HEK293 (cell line): Measurements from ENCODE around the gene FALEC.

Experiments used
- ELK4 ChIP-seq: IDR thresholded peaks from 2 replicates; pipeline ENCODE4 v1.6.1; 2011; ENCODE audit warnings: mild to moderate bottlenecking, low read depth, low read length, borderline replicate concordance
- GLIS2 ChIP-seq: fragments of 450-650 bp; formaldehyde crosslinking; IDR thresholded peaks from 2 replicates; pipeline ENCODE4 v1.5.1; 2016; ENCODE audit warnings: missing biosample characterization, missing genetic modification characterization
- KLF10 ChIP-seq: fragments of 450-650 bp; IDR thresholded peaks from 2 replicates; pipeline ENCODE4 v1.5.1; 2018; ENCODE audit warnings: missing biosample characterization, mild to moderate bottlenecking, missing genetic modification characterization
- KLF9 ChIP-seq: fragments of 450-650 bp; formaldehyde crosslinking; IDR thresholded peaks from 2 replicates; pipeline ENCODE4 v1.5.1; 2016; ENCODE audit warnings: missing biosample characterization, missing genetic modification characterization, low read depth
- OSR2 ChIP-seq: fragments of 450-650 bp; formaldehyde crosslinking; IDR thresholded peaks from 2 replicates; pipeline ENCODE4 v1.5.1; 2016; ENCODE audit warnings: missing biosample characterization, missing genetic modification characterization
- PRDM1 ChIP-seq: fragments of 450-650 bp; formaldehyde crosslinking; IDR thresholded peaks from 2 replicates; pipeline ENCODE4; 2016; ENCODE audit warnings: missing biosample characterization, missing genetic modification characterization
- REPIN1 ChIP-seq: fragments of 450-650 bp; formaldehyde crosslinking; IDR thresholded peaks from 2 replicates; pipeline ENCODE4 v1.5.1; 2017; ENCODE audit warnings: missing biosample characterization, missing genetic modification characterization, low read depth
- REST ChIP-seq: fragments of 450-650 bp; formaldehyde crosslinking; IDR thresholded peaks from 2 replicates; pipeline ENCODE4 v1.5.1; 2016; ENCODE audit warnings: missing biosample characterization, missing genetic modification characterization
- SALL2 ChIP-seq: fragments of 450-650 bp; formaldehyde crosslinking; IDR thresholded peaks from 2 replicates; pipeline ENCODE4 v1.5.0; 2017; ENCODE audit warnings: missing biosample characterization, mild to moderate bottlenecking, missing genetic modification characterization, borderline replicate concordance
- SCRT1 ChIP-seq: fragments of 450-650 bp; formaldehyde crosslinking; IDR thresholded peaks from 2 replicates; pipeline ENCODE4 v1.5.1; 2016; ENCODE audit warnings: missing biosample characterization, missing genetic modification characterization, borderline replicate concordance
- SCRT2 ChIP-seq: fragments of 450-650 bp; formaldehyde crosslinking; IDR thresholded peaks from 2 replicates; pipeline ENCODE4 v1.5.1; 2016; ENCODE audit warnings: missing biosample characterization, missing genetic modification characterization
- ZBTB17 ChIP-seq: fragments of 450-650 bp; formaldehyde crosslinking; IDR thresholded peaks from 2 replicates; pipeline ENCODE4 v1.5.1; 2016; ENCODE audit warnings: missing biosample characterization, missing genetic modification characterization
- ZBTB7A ChIP-seq: fragments of 450-650 bp; formaldehyde crosslinking; IDR thresholded peaks from 2 replicates; pipeline ENCODE4 v1.5.1; 2016; ENCODE audit warnings: low read depth, missing biosample characterization, missing genetic modification characterization
- ZNF114 ChIP-seq: fragments of 450-650 bp; formaldehyde crosslinking; IDR thresholded peaks from 2 replicates; pipeline ENCODE4 v1.5.0; 2017; ENCODE audit warnings: missing biosample characterization, missing genetic modification characterization
- ZNF155 ChIP-seq: fragments of 450-650 bp; formaldehyde crosslinking; IDR thresholded peaks from 2 replicates; pipeline ENCODE4 v1.5.1; 2016; ENCODE audit warnings: missing biosample characterization, missing genetic modification characterization
- ZNF174 ChIP-seq: fragments of 450-650 bp; formaldehyde crosslinking; IDR thresholded peaks from 2 replicates; pipeline ENCODE4 v1.5.0; 2017; ENCODE audit warnings: missing biosample characterization, mild to moderate bottlenecking, missing genetic modification characterization
- ZNF274 ChIP-seq, 2 experiments: fragments of 200-500 bp in 1 of 2; fragments of 450-650 bp in 1 of 2; sonication (Bioruptor generic) in 1 of 2; formaldehyde crosslinking in 1 of 2; IDR thresholded peaks; 2 replicates each; pipeline versions ENCODE4 v1.5.1 to v1.6.1; 2014 to 2016; ENCODE audit warnings: borderline replicate concordance in 1 of 2, inconsistent platforms in 1 of 2, low read length in 1 of 2, missing biosample characterization in 1 of 2, missing genetic modification characterization in 1 of 2
- ZNF280D ChIP-seq: fragments of 450-650 bp; formaldehyde crosslinking; IDR thresholded peaks from 2 replicates; pipeline ENCODE4 v1.5.1; 2016; ENCODE audit warnings: missing biosample characterization, missing genetic modification characterization
- ZNF311 ChIP-seq: fragments of 450-650 bp; formaldehyde crosslinking; IDR thresholded peaks from 2 replicates; pipeline ENCODE4 v1.5.1; 2017; ENCODE audit warnings: missing biosample characterization, missing genetic modification characterization, borderline replicate concordance
- ZNF514 ChIP-seq: fragments of 450-650 bp; formaldehyde crosslinking; IDR thresholded peaks from 2 replicates; pipeline ENCODE4 v1.5.1; 2016; ENCODE audit warnings: missing biosample characterization, missing genetic modification characterization
- ZNF529 ChIP-seq: fragments of 450-650 bp; formaldehyde crosslinking; IDR thresholded peaks from 2 replicates; pipeline ENCODE4 v1.5.1; 2017; ENCODE audit warnings: missing genetic modification characterization, missing biosample characterization; ENCODE audit not compliant: insufficient replicate concordance
- ZNF549 ChIP-seq: fragments of 450-650 bp; IDR thresholded peaks from 2 replicates; pipeline ENCODE4 v1.5.1; 2018; ENCODE audit warnings: missing biosample characterization, missing genetic modification characterization, mild to moderate bottlenecking, inconsistent platforms, moderate library complexity
- ZNF610 ChIP-seq: fragments of 450-650 bp; formaldehyde crosslinking; IDR thresholded peaks from 2 replicates; pipeline ENCODE4 v1.5.1; 2016; ENCODE audit warnings: missing biosample characterization, missing genetic modification characterization, borderline replicate concordance
- ZNF623 ChIP-seq: fragments of 450-650 bp; formaldehyde crosslinking; IDR thresholded peaks from 2 replicates; pipeline ENCODE4 v1.5.1; 2016; ENCODE audit warnings: missing biosample characterization, missing genetic modification characterization
- ZNF624 ChIP-seq: fragments of 450-650 bp; formaldehyde crosslinking; IDR thresholded peaks from 2 replicates; pipeline ENCODE4 v1.5.1; 2017; ENCODE audit warnings: missing biosample characterization, missing genetic modification characterization
- ZNF645 ChIP-seq: fragments of 450-650 bp; formaldehyde crosslinking; IDR thresholded peaks from 2 replicates; pipeline ENCODE4; 2016; ENCODE audit warnings: missing biosample characterization, missing genetic modification characterization
- ZNF664 ChIP-seq: fragments of 450-650 bp; formaldehyde crosslinking; IDR thresholded peaks from 2 replicates; pipeline ENCODE4 v1.5.1; 2016; ENCODE audit warnings: missing biosample characterization, missing genetic modification characterization
- ZNF776 ChIP-seq: fragments of 450-650 bp; formaldehyde crosslinking; IDR thresholded peaks from 2 replicates; pipeline ENCODE4 v1.5.0; 2017; ENCODE audit warnings: missing biosample characterization, missing genetic modification characterization, borderline replicate concordance
- ZSCAN23 ChIP-seq: fragments of 450-650 bp; formaldehyde crosslinking; IDR thresholded peaks from 2 replicates; pipeline ENCODE4 v1.5.1; 2016; ENCODE audit warnings: missing biosample characterization, missing genetic modification characterization

FALEC gene

GRCh38 chr1:150515328-150516049, at the start of gene FALEC (continued):
- TF ChIP-seq ZNF514 (tag by site-specific recombination) = no peak
- TF ChIP-seq ZNF623 (tag by site-specific recombination) = no peak
- TF ChIP-seq KLF9 = 0 out of 2 replicates have a peak, but pooled peaks have one; percentile 35
- no peak for TF ChIP-seq ZNF114 (tag by site-specific recombination)
- TF ChIP-seq ZNF624 (tag by site-specific recombination) = no peak
- no peak for TF ChIP-seq SCRT2 (tag by site-specific recombination)
- no peak for TF ChIP-seq ZNF549 (tag by site-specific recombination)
- 0 out of 2 replicates have a peak, but pooled peaks have one; percentile 49 for TF ChIP-seq ZNF645 (tag by site-specific recombination)
- peak; percentile 86 for TF ChIP-seq OSR2 (tag by site-specific recombination)
- TF ChIP-seq GLIS2 (tag by site-specific recombination) = peak; percentile 98
- TF ChIP-seq REPIN1 (tag by site-specific recombination) = no peak
- TF ChIP-seq ZNF274 (IDR thresholded peaks at IDR 0.05; ENCODE audit: low read length) = no peak
- no peak for TF ChIP-seq ZNF274 (tag by site-specific recombination; IDR thresholded peaks at IDR 0.05; ENCODE audit: borderline replicate concordance)
- no peak for TF ChIP-seq ELK4
- no peak for TF ChIP-seq ZNF610 (tag by site-specific recombination)
- no peak; the same call in 1 of the 2 replicates for TF ChIP-seq REST
- no peak for TF ChIP-seq ZNF776
- no peak for TF ChIP-seq ZNF529 (tag by site-specific recombination)
- TF ChIP-seq ZSCAN23 = peak; percentile 86; the same call in 1 of the 2 replicates
- peak; percentile 71 for TF ChIP-seq ZBTB17 (tag by site-specific recombination)
- TF ChIP-seq ZNF155 (tag by site-specific recombination) = no peak
- no peak for TF ChIP-seq ZNF174 (tag by site-specific recombination)
- TF ChIP-seq ZNF311 (tag by site-specific recombination) = no peak
- TF ChIP-seq ZBTB7A (tag by site-specific recombination) = no peak
- no peak for TF ChIP-seq KLF10 (tag by site-specific recombination)
- TF ChIP-seq SCRT1 (tag by site-specific recombination) = no peak
- no peak for TF ChIP-seq ZNF664 (tag by site-specific recombination)
- TF ChIP-seq SALL2 (tag by site-specific recombination) = no peak
- TF ChIP-seq ZNF280D (tag by site-specific recombination) = no peak
- 0 out of 2 replicates have a peak, but pooled peaks have one; percentile 12 for TF ChIP-seq PRDM1
